Mucosa of rectum (tissue), 2 donors: ENCODE results near the gene NHLRC2.
A peak's percentile ranks its signal among the peaks of the same experiment; 100 is the strongest.
"Not testable (repeated sequence)": the region's sequence is repeated elsewhere in the genome, so short reads cannot be mapped to it uniquely, and the experiment has no call there.

Experiments used
- H3K27ac ChIP-seq, 2 donors: one replicate each; pipeline ENCODE4 v1.7.0; 2013; ENCODE audit warnings: inconsistent platforms in 2 of 2, low read depth in 2 of 2, low read length in 2 of 2
- H3K27me3 ChIP-seq, 2 donors: one replicate each; pipeline ENCODE4 v1.7.0; 2013; ENCODE audit warnings: low read length in 2 of 2; ENCODE audit not compliant: control insufficient read depth in 2 of 2, insufficient read depth in 2 of 2
- H3K36me3 ChIP-seq, 2 donors: one replicate each; pipeline ENCODE4 v1.7.0; 2013; ENCODE audit warnings: low read length in 2 of 2; ENCODE audit not compliant: control insufficient read depth in 2 of 2, insufficient read depth in 2 of 2
- H3K4me1 ChIP-seq, 2 donors: one replicate each; pipeline ENCODE4 v1.7.0; 2013; ENCODE audit warnings: low read length in 2 of 2, mild to moderate bottlenecking in 1 of 2; ENCODE audit not compliant: control insufficient read depth in 2 of 2, insufficient read depth in 2 of 2
- H3K4me3 ChIP-seq, 2 donors: one replicate each; pipeline ENCODE4 v1.7.0; 2013; ENCODE audit warnings: low read length in 2 of 2
- H3K9ac ChIP-seq, 2 donors: one replicate each; pipeline ENCODE4 v1.7.0; 2013; ENCODE audit warnings: low read length in 2 of 2, low read depth in 1 of 2, mild to moderate bottlenecking in 1 of 2
- H3K9me3 ChIP-seq, 2 donors: one replicate each; pipeline ENCODE4 v1.7.0; 2013; ENCODE audit warnings: low read length in 2 of 2; ENCODE audit not compliant: control insufficient read depth in 2 of 2
- donor health status: healthy.
- donor health status: Normal muscosa, but diverticular disease.

The NHLRC2 gene, protein sequence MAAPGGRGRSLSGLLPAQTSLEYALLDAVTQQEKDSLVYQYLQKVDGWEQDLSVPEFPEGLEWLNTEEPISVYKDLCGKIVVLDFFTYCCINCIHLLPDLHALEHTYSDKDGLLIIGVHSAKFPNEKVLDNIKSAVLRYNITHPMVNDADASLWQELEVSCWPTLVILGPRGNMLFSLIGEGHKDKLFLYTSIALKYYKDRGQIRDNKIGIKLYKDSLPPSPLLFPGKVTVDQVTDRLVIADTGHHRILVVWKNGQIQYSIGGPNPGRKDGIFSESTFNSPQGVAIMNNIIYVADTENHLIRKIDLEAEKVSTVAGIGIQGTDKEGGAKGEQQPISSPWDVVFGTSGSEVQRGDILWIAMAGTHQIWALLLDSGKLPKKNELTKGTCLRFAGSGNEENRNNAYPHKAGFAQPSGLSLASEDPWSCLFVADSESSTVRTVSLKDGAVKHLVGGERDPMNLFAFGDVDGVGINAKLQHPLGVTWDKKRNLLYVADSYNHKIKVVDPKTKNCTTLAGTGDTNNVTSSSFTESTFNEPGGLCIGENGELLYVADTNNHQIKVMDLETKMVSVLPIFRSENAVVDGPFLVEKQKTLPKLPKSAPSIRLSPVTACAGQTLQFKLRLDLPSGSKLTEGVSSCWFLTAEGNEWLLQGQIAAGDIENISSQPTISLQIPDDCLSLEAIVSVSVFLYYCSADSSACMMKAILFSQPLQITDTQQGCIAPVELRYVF

DNA sequence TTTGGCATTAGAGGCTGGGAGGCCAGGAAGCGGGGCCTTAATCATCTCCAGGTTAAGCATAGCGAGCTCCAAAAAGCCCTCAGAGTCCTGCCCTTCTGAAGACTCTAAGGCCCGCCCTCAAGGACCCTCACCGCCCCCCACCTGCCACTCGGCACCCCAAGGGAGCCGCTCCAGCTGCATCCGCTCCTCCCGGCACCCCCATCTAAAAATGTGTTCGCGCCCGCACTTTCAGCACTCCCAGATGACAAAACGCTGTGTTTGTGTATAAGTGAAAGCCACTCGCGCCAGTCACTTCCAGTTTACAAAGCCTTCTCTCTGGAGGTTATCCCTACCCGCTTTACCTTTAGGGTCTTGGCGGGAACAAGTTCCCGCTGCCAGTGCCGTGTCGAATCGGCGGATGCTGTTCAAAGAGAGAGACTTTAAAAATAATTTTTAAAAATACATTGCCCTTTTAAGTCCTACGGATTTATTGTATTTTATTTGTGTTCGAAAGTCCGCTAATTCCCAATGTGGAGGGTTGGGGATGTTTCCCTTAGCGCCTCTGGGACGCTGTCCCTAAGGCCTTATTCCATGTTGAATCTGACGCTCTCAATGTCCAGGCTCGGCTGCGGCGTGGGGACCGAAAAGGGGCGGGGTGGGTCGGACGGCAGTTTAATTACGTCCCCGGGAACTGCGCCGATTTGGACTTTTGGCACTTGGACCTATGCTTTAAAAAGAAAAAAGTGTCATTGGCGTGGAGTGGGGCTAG lies at the start of gene NHLRC2, which contains the start of gene DCLRE1A:
Gene NHLRC2 (plus strand): TSS at position 649 of the 748 bp plus-strand sequence. CDS start 212 bp downstream, outside the sequence.
Gene DCLRE1A (minus strand): TSS at position 70 of the 748 bp plus-strand sequence. CDS start 900 bp downstream, outside the sequence.
- H3K9ac ChIP-seq = peak within 1 kb of the TSS; percentile 91 to 97
- H3K4me1 ChIP-seq = peaks cover 10 to 11% of the 10 kb centered on the region in 2 donors
- no peaks in the 10 kb centered on the region for H3K9me3 ChIP-seq
- H3K4me3 ChIP-seq = peak within 1 kb of the TSS; percentile 94 to 99
- peaks cover 2 to 3% of the 10 kb centered on the region in 2 donors for H3K36me3 ChIP-seq
- no peaks in the 10 kb centered on the region for H3K27me3 ChIP-seq
- peak within 1 kb of the TSS; percentile 83 to 86 for H3K27ac ChIP-seq

DNA sequence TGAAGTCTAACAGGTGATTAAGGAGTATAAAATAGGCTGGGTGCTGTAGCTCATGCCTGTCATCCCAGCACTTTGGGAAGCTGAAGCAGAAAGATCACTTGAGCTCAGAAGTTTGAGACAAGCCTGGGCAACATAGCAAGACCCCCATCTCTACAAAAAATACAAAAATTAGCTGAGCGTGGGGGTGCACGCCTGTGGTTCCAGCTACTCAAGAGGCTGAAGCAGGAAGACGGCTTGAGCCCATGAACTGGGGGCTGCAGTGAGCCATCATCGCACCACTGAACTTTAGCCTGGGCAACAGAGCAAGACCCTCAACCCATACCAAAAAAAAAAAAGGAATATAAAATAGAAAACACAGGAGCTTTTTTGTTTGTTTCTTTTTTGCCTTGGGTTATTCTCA lies 48.0 kb upstream of the NHLRC2 start:
- no peak overlapping the region for H3K9ac ChIP-seq
- peaks cover 3% of the 10 kb centered on the region in 2 donors for H3K4me1 ChIP-seq
- no peak overlapping the region for H3K27ac ChIP-seq
- H3K27me3 ChIP-seq = peaks cover 0 to 2% of the 10 kb centered on the region in 2 donors
- H3K9me3 ChIP-seq = no peaks in the 10 kb centered on the region
- H3K36me3 ChIP-seq = no peaks in the 10 kb centered on the region
- H3K4me3 ChIP-seq = no peak overlapping the region

DNA sequence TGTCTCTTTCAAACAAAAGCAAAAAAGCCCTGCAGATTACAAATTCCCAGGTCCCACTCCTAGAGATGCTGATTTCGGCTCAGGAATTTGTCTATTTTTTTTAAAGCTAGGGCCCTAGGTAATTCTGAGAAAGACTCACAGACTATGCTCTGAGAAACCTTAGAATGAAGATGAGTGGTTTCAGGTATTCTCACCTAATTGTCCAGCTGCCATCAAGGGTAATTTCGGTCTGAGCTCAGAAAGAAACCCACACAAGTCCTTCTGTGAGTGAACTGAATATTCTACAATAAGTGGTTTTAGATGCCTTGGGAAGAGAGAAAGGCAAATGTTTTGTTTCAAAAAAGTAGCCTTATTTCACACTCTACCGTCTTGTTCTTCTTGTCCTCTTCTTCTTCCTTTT lies 46.3 kb upstream of the NHLRC2 start:
- no peak overlapping the region for H3K9ac ChIP-seq
- H3K27me3 ChIP-seq = peaks cover 0 to 2% of the 10 kb centered on the region in 2 donors
- no peak overlapping the region for H3K27ac ChIP-seq
- H3K4me1 ChIP-seq = peaks cover under 1 to 3% of the 10 kb centered on the region in 2 donors
- H3K9me3 ChIP-seq = no peaks in the 10 kb centered on the region
- H3K36me3 ChIP-seq = no peaks in the 10 kb centered on the region
- no peak overlapping the region for H3K4me3 ChIP-seq

DNA sequence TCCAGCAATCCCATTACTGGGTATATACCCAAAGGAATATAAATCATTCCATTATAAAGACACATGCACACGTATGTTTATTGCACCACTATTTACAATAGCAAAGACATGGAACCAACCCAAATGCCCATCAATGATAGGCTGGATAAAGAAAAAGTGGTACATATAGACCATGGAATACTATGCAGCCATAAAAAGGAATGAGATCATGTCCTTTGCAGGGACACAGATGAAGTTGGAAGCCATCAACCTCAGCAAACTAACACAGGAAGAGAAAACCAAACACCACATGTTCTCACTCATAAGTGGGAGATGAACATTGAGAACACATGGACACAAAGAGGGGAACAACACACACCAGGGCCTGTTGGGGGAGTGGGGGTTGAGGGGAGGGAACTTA lies 39.8 kb upstream of the NHLRC2 start:
- H3K4me3 ChIP-seq, H3K9ac ChIP-seq, H3K27ac ChIP-seq, H3K27me3 ChIP-seq, H3K9me3 ChIP-seq, H3K36me3 ChIP-seq, H3K4me1 ChIP-seq: not testable (repeated sequence)

DNA sequence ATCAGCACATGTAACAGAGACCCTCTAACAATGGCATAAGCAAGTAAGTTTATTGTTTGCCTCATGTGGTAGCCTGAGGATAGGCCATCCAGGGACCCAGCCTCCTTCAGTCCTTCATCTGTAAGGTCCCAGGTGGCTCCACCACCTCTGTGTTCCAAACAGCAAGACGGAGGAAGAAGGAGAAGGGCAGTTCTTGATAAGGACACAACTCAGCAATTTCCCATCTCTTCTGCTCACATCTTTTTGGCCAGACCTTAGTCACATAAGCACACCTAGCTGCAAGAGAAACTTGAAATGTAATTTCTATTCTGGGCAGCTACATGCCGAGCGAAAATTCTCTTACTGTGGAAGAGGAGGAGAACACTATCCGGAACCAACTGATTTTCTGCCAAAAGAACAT lies 34.5 kb upstream of the NHLRC2 start:
- Histone ChIP-seq H3K27me3 (no peaks in the 10 kb centered on the region), H3K4me1 (no peaks in the 10 kb centered on the region), H3K9ac (no peak overlapping the region), H3K4me3 (no peak overlapping the region), H3K27ac (no peak overlapping the region), H3K9me3 (no peaks in the 10 kb centered on the region), H3K36me3 (no peaks in the 10 kb centered on the region)

DNA sequence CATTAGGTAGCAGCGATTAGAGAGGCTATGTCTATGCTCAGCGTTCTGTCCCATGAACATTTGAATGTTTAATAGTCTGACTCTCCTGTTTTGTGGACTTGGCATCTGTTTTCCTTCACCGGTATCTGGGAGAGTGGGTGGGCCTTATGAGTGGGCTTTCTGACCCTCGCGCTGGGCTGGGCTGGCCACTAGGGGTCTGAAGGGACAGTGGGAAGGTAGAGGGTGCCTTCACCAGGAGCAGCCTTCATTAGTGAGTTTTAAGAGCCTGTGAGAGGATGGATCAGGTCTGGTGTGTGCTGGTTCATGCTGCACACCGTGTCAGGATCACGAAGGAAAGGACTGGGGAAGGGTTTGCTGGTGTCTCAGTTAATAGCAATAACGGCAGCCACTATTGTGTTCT lies 34.0 kb upstream of the NHLRC2 start:
- Histone ChIP-seq H3K36me3 (no peaks in the 10 kb centered on the region), H3K9me3 (no peaks in the 10 kb centered on the region), H3K9ac (no peak overlapping the region), H3K27ac (no peak overlapping the region), H3K4me3 (no peak overlapping the region), H3K4me1 (no peaks in the 10 kb centered on the region), H3K27me3 (no peaks in the 10 kb centered on the region)

DNA sequence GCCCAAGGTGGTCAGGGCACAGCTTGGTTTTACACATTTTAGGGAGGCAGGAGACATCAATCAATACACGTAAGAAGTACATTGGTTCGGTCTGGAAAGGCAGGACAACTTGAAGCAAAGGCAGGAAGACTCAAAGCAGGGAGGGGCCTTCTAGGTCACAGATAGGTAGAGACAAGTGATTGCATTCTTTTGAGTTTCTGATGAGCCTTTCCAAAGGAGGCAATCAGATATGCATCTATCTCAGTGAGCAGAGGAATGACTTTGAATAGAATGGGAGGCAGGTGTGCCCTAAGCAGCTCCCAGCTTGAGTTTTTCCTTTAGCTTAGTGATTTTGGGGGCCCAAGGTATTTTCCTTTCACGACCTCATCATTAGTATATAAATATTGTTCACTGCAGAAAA lies 33.2 kb upstream of the NHLRC2 start:
- not testable (repeated sequence) for H3K27ac ChIP-seq, H3K9ac ChIP-seq, H3K9me3 ChIP-seq, H3K4me3 ChIP-seq, H3K4me1 ChIP-seq, H3K36me3 ChIP-seq, H3K27me3 ChIP-seq

DNA sequence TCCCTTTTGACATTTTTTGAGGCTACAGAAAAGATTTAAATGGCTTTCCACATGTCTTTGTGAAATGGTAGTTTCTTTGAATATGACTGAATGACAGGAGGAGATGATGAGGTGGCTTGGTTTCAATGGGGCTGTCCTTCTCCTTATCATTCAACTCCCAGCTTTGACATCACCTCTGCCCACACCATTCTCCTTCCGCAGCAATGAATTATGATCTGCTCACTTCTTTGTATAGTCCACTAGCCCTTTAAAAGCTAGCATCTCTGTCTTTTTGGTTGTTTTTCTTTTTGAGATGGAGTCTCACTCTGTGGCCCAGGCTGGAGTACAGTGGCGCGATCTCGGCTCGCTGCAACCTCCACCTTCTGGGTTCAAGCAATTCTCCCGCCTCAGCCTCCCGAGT lies 32.3 kb upstream of the NHLRC2 start:
- Histone ChIP-seq H3K4me1 (no peaks in the 10 kb centered on the region), H3K9me3 (no peaks in the 10 kb centered on the region), H3K9ac (no peak overlapping the region), H3K36me3 (no peaks in the 10 kb centered on the region), H3K4me3 (no peak overlapping the region), H3K27me3 (no peaks in the 10 kb centered on the region), H3K27ac (no peak overlapping the region)

DNA sequence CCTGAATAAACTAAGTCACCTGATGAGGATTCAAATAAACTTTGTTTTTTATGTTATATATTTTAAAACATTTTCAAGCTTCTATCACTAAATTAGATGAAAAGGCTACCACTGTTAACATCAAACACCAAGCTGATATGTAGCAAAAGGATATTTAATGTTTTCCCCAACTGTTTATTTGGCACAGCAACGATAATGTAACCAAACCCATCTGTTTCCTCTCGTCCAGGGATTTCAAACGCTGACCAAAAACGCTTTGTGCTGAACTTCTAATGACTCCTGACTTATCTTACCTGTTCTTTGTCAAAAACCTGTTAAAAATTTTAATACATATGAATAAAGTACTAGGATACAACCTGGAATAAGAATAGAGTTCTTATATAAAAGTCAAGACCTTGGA lies 31.1 kb upstream of the NHLRC2 start:
- Histone ChIP-seq H3K27me3 (peaks cover 0 to 5% of the 10 kb centered on the region in 2 donors), H3K36me3 (no peaks in the 10 kb centered on the region), H3K27ac (no peak overlapping the region), H3K4me1 (no peaks in the 10 kb centered on the region), H3K9ac (no peak overlapping the region), H3K4me3 (no peak overlapping the region), H3K9me3 (no peaks in the 10 kb centered on the region)

DNA sequence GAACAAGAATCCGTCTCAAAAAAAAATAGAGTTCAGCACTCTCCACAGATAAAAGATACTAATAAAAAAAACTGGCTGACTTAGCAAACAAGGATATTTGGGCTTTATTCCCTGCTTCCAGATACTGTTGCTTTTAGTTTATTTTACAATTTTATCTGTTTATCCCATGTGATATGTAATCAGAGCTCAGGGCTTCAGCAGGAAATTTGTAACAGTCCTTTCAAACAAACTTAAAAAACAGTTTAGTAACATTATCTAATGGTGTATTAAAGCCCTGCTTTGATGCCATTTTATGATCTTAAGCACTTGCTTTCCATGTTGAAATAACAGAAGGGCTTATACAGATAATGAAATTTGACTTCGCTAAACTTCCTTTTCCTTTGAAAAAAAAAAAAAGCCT lies 28.7 kb upstream of the NHLRC2 start:
- no peak overlapping the region for H3K9ac ChIP-seq
- H3K4me3 ChIP-seq = no peak overlapping the region
- H3K4me1 ChIP-seq = no peaks in the 10 kb centered on the region
- no peak overlapping the region for H3K27ac ChIP-seq
- no peaks in the 10 kb centered on the region for H3K36me3 ChIP-seq
- peaks cover 0 to 5% of the 10 kb centered on the region in 2 donors for H3K27me3 ChIP-seq
- no peaks in the 10 kb centered on the region for H3K9me3 ChIP-seq
